ENCODE measurements around the gene ME3. TPM values are rescaled to one million over a fixed set of nuclear protein-coding genes. Genes with fewer than 3 reads are reported as not detected.

Gene ME3
- total RNA-seq, 4 donors from 2014 or later = 11.0 to 47.8 (median 44.1) TPM

DNA sequence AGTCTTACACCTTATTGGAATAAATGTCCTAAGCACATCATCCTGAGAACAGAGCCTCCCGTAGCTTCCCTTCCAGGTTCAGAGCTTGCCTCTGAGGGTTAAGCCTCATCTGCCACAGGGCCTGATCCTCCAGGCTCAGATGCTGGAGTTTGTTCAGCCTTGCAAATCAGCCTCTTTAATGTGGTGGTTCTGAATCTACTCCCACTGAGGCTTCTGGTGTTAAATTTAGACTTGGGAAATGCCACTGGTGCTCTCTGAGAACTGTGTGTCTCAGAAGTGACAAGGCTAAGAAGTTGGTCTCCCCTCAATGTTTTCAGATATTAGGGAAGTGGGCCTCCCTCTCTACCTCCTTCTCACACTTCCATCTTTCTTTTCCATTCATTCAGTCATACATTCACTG lies 229.0 kb downstream of the ME3 start:
- 0% methylated on average over 1 of the region's 1 CpG; no CpG with 5 or more reads in 1 of the 2 donors for WGBS, 2 donors (ENCODE audit: low coverage in 1 of 2)
- TF ChIP-seq POLR2AphosphoS5 (IDR thresholded peaks at IDR 0.05) (no peak), EP300 (IDR thresholded peaks at IDR 0.05) (no peak), POLR2A (IDR thresholded peaks at IDR 0.05) (no peak)
- TF ChIP-seq, protein P1, sequence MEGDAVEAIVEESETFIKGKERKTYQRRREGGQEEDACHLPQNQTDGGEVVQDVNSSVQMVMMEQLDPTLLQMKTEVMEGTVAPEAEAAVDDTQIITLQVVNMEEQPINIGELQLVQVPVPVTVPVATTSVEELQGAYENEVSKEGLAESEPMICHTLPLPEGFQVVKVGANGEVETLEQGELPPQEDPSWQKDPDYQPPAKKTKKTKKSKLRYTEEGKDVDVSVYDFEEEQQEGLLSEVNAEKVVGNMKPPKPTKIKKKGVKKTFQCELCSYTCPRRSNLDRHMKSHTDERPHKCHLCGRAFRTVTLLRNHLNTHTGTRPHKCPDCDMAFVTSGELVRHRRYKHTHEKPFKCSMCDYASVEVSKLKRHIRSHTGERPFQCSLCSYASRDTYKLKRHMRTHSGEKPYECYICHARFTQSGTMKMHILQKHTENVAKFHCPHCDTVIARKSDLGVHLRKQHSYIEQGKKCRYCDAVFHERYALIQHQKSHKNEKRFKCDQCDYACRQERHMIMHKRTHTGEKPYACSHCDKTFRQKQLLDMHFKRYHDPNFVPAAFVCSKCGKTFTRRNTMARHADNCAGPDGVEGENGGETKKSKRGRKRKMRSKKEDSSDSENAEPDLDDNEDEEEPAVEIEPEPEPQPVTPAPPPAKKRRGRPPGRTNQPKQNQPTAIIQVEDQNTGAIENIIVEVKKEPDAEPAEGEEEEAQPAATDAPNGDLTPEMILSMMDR (IDR thresholded peaks at IDR 0.05) = no peak
- no peak overlapping the region for H3K27ac ChIP-seq
- no peaks in the 10 kb centered on the region for H3K27me3 ChIP-seq
- H3K4me1 ChIP-seq = no peaks in the 10 kb centered on the region
- ATAC-seq = no peak
- H3K4me3 ChIP-seq = no peak overlapping the region
- H3K9me3 ChIP-seq = no peaks in the 10 kb centered on the region
- peaks cover 0 to 85% of the 10 kb centered on the region in 2 donors for H3K36me3 ChIP-seq

DNA sequence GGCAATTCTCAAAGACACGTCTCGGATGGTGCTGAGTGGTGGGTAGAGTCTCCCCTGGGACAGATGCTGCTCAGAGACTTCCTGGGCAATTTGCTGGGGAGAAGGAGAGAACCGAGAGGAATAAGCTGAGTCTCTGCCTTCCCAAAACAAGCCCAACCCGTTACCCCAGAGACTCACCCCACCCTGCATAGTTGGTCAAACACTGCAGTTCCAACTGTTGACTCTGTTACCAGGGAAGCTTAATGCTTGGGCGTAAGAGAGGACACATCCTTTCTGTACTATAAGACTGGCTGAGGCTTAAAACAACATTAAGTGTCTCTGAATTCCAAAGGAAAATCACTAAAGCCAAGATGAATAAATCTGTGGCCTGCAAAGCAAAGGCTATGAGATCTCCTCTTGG lies 229.6 kb downstream of the ME3 start:
- Histone ChIP-seq H3K27ac (peak overlapping the region in 1 of 4 donors; percentile 8), H3K36me3 (peaks cover 0 to 80% of the 10 kb centered on the region in 2 donors), H3K4me3 (no peak overlapping the region), H3K27me3 (no peaks in the 10 kb centered on the region), H3K4me1 (no peaks in the 10 kb centered on the region), H3K9me3 (no peaks in the 10 kb centered on the region)
- no peak for TF ChIP-seq POLR2A (IDR thresholded peaks at IDR 0.05)
- TF ChIP-seq POLR2AphosphoS5 (IDR thresholded peaks at IDR 0.05) = no peak
- TF ChIP-seq, protein P1 (IDR thresholded peaks at IDR 0.05) = no peak
- no peak for TF ChIP-seq EP300 (IDR thresholded peaks at IDR 0.05)
- 50% methylated on average over 2 of the region's 5 CpGs; no CpG with 5 or more reads in 1 of the 2 donors for WGBS, 2 donors (ENCODE audit: low coverage in 1 of 2)
- ATAC-seq = no peak

DNA sequence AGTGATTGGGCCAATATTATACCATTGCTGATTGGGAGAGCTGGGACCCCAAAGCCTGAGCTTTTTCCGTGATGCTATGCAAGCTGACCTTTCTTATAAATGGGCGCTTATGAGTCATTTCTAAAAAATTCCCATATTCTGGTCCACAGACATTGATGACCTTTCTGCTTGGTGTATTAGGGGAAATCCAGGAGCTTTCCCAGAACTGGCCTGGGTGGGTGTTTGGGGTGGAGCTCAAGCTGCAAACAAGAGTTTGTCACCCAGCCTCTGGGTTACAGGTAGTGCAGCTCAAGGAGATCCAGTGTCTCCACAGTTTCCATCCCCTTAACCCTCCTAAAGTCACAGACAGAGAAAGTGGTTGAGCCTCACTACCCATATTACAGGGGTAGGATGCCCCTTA lies 230.0 kb downstream of the ME3 start:
- no peak overlapping the region for H3K4me3 ChIP-seq
- WGBS, 2 donors (ENCODE audit: low coverage in 1 of 2) = 80% methylated on average over 1 to 2 of the region's 2 CpGs
- no peak for ATAC-seq
- peak overlapping the region in 1 of 4 donors; percentile 8 for H3K27ac ChIP-seq
- H3K36me3 ChIP-seq = peaks cover 0 to 78% of the 10 kb centered on the region in 2 donors
- H3K4me1 ChIP-seq = no peaks in the 10 kb centered on the region
- no peaks in the 10 kb centered on the region for H3K27me3 ChIP-seq
- TF ChIP-seq POLR2A (IDR thresholded peaks at IDR 0.05) (no peak), EP300 (IDR thresholded peaks at IDR 0.05) (no peak), POLR2AphosphoS5 (IDR thresholded peaks at IDR 0.05) (no peak)
- TF ChIP-seq, protein P1 (IDR thresholded peaks at IDR 0.05) = no peak
- H3K9me3 ChIP-seq = no peaks in the 10 kb centered on the region

DNA sequence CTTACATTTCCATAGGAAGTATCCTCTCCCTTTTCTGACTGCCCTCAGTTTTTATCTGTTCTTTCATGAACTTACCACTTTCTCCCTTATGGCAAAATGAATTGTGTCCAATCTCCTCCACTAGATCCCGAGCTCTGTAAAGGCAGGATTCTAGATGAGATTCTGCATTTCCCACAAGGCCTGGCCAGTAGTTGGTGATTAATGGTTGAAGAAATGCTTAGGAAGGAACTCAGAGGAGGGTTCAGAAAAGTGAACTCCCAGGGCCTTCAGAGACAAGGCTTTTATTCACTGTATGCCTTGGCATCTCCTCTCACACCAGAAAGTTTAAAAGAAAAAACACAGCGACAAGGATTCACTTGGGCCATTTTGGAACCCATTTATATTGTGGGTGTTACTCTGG lies 231.6 kb downstream of the ME3 start:
- H3K36me3 ChIP-seq = peaks cover 0 to 63% of the 10 kb centered on the region in 2 donors
- TF ChIP-seq POLR2AphosphoS5 (IDR thresholded peaks at IDR 0.05) (no peak), EP300 (IDR thresholded peaks at IDR 0.05) (no peak), POLR2A (IDR thresholded peaks at IDR 0.05) (no peak)
- TF ChIP-seq, protein P1 (IDR thresholded peaks at IDR 0.05) = no peak
- WGBS, 2 donors (ENCODE audit: low coverage in 1 of 2) = 50 to 100% methylated on average over 1 to 2 of the region's 2 CpGs
- H3K4me3 ChIP-seq = no peak overlapping the region
- no peaks in the 10 kb centered on the region for H3K9me3 ChIP-seq
- H3K27me3 ChIP-seq = no peaks in the 10 kb centered on the region
- peak overlapping the region in 3 of 4 donors; percentile 16 to 41 (median 24) for H3K27ac ChIP-seq
- ATAC-seq = no peak
- no peaks in the 10 kb centered on the region for H3K4me1 ChIP-seq

DNA sequence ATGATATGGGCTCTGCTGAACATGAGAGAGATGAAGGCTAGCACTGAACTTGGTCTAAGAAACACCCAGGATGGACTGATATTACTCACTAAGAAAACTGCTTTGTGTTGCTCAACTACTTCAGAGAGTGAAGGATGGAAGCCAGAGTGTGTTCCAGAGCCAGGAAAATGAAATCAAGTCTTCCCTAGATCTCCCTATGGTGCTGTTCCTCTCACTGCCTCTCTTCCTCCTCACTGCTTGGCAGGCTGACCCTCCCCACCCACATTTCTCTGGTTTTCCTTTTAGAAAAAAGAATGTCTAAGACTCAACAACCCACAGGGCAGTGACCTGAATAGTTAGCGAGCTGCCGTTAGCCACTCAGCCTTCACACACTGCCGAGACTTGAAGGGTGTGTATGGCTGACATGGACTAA lies 232.1 kb downstream of the ME3 start:
- Histone ChIP-seq H3K9me3 (no peaks in the 10 kb centered on the region), H3K27ac (peak overlapping the region in 3 of 4 donors; percentile 16 to 41 (median 24)), H3K27me3 (no peaks in the 10 kb centered on the region), H3K4me3 (no peak overlapping the region), H3K4me1 (no peaks in the 10 kb centered on the region), H3K36me3 (peaks cover 0 to 57% of the 10 kb centered on the region in 2 donors)
- ATAC-seq = peak; percentile 91
- 60 to 93% methylated on average over 3 of the region's 3 CpGs for WGBS, 2 donors (ENCODE audit: low coverage in 1 of 2)
- TF ChIP-seq POLR2AphosphoS5 (IDR thresholded peaks at IDR 0.05) (peak; percentile 6), POLR2A (IDR thresholded peaks at IDR 0.05) (no peak), EP300 (IDR thresholded peaks at IDR 0.05) (no peak)
- TF ChIP-seq, protein P1 (IDR thresholded peaks at IDR 0.05) = no peak

Measured in gastroesophageal sphincter (tissue), 4 donors.